Rectal smooth muscle tissue (tissue), 1 donor: ENCODE results near the gene COPZ1.

Experiments used
- H3K27ac ChIP-seq: one replicate; pipeline ENCODE4 v1.7.0; 2013; ENCODE audit warnings: low read depth, low read length, inconsistent platforms
- H3K27me3 ChIP-seq: one replicate; pipeline ENCODE4 v1.7.0; 2013; ENCODE audit warnings: low read length; ENCODE audit not compliant: control insufficient read depth, insufficient read depth
- H3K36me3 ChIP-seq: one replicate; pipeline ENCODE4 v1.7.0; 2013; ENCODE audit warnings: low read length; ENCODE audit not compliant: control insufficient read depth, insufficient read depth
- H3K4me1 ChIP-seq: one replicate; pipeline ENCODE4 v1.7.0; 2013; ENCODE audit warnings: low read length; ENCODE audit not compliant: control insufficient read depth, insufficient read depth
- H3K4me3 ChIP-seq: one replicate; pipeline ENCODE4 v1.7.0; 2013; ENCODE audit warnings: low read length
- H3K9ac ChIP-seq: one replicate; pipeline ENCODE4 v1.7.0; 2013; ENCODE audit warnings: low read length

The COPZ1 gene

GRCh38 chr12:54371328-54372112 is 46.6 kb downstream of the COPZ1 start:
- H3K4me1 ChIP-seq, result no peaks in the 10 kb centered on the region
- no peaks in the 10 kb centered on the region for H3K36me3 ChIP-seq
- no peak overlapping the region for H3K4me3 ChIP-seq
- no peak overlapping the region for H3K9ac ChIP-seq
- H3K27ac ChIP-seq, result peak overlapping the region; percentile 21
- H3K27me3 ChIP-seq, result no peaks in the 10 kb centered on the region

GRCh38 chr12:54372113-54372806 is 47.3 kb downstream of the COPZ1 start:
- H3K27ac ChIP-seq, result no peak overlapping the region

GRCh38 chr12:54373649-54374561 is 49.0 kb downstream of the COPZ1 start:
- H3K4me1 ChIP-seq, result no peaks in the 10 kb centered on the region
- H3K9ac ChIP-seq, result no peak overlapping the region
- H3K36me3 ChIP-seq, result no peaks in the 10 kb centered on the region
- no peak overlapping the region for H3K4me3 ChIP-seq
- no peak overlapping the region for H3K27ac ChIP-seq
- no peaks in the 10 kb centered on the region for H3K27me3 ChIP-seq

More at GRCh38 chr12:54372113-54372806, 47.3 kb downstream of the COPZ1 start:
- H3K4me1 ChIP-seq, result no peaks in the 10 kb centered on the region
- H3K9ac ChIP-seq, result no peak overlapping the region
- H3K36me3 ChIP-seq, result no peaks in the 10 kb centered on the region
- H3K27me3 ChIP-seq, result no peaks in the 10 kb centered on the region
- H3K4me3 ChIP-seq, result no peak overlapping the region

GRCh38 chr12:54374562-54375258 is 49.8 kb downstream of the COPZ1 start:
- H3K36me3 ChIP-seq, result no peaks in the 10 kb centered on the region
- H3K4me3 ChIP-seq, result no peak overlapping the region
- H3K4me1 ChIP-seq, result peaks cover 3% of the 10 kb centered on the region
- peak overlapping the region; percentile 0 for H3K27ac ChIP-seq
- no peak overlapping the region for H3K9ac ChIP-seq
- H3K27me3 ChIP-seq, result no peaks in the 10 kb centered on the region

GRCh38 chr12:54375259-54375579 is 50.3 kb downstream of the COPZ1 start:
- peaks cover 3% of the 10 kb centered on the region for H3K4me1 ChIP-seq
- no peaks in the 10 kb centered on the region for H3K27me3 ChIP-seq
- H3K4me3 ChIP-seq, result no peak overlapping the region
- peak overlapping the region; percentile 0 for H3K27ac ChIP-seq
- H3K36me3 ChIP-seq, result no peaks in the 10 kb centered on the region
- H3K9ac ChIP-seq, result no peak overlapping the region

- peaks cover 3% of the 10 kb centered on the region for H3K4me1 ChIP-seq
- no peaks in the 10 kb centered on the region for H3K36me3 ChIP-seq
- peak overlapping the region; percentile 9 for H3K27ac ChIP-seq
- H3K27me3 ChIP-seq, result no peaks in the 10 kb centered on the region
- H3K9ac ChIP-seq, result no peak overlapping the region
- no peak overlapping the region for H3K4me3 ChIP-seq
Measured at GRCh38 chr12:54376596-54376995, 51.7 kb downstream of the COPZ1 start.

GRCh38 chr12:54377007-54377406 is 52.1 kb downstream of the COPZ1 start:
- H3K9ac ChIP-seq, result no peak overlapping the region
- no peak overlapping the region for H3K4me3 ChIP-seq
- H3K27ac ChIP-seq, result peak overlapping the region; percentile 9
- H3K4me1 ChIP-seq, result peaks cover 3% of the 10 kb centered on the region
- no peaks in the 10 kb centered on the region for H3K27me3 ChIP-seq
- H3K36me3 ChIP-seq, result no peaks in the 10 kb centered on the region

GRCh38 chr12:54377797-54378515 is 53.0 kb downstream of the COPZ1 start:
- no peak overlapping the region for H3K9ac ChIP-seq
- no peak overlapping the region for H3K27ac ChIP-seq
- no peaks in the 10 kb centered on the region for H3K27me3 ChIP-seq
- H3K36me3 ChIP-seq, result no peaks in the 10 kb centered on the region
- peaks cover 3% of the 10 kb centered on the region for H3K4me1 ChIP-seq
- H3K4me3 ChIP-seq, result peak overlapping the region; percentile 35

GRCh38 chr12:54378796-54379397 is 54.0 kb downstream of the COPZ1 start:
- no peak overlapping the region for H3K9ac ChIP-seq
- H3K4me1 ChIP-seq, result peaks cover 3% of the 10 kb centered on the region
- peak overlapping the region; percentile 72 for H3K27ac ChIP-seq
- H3K27me3 ChIP-seq, result no peaks in the 10 kb centered on the region
- H3K36me3 ChIP-seq, result no peaks in the 10 kb centered on the region
- peak overlapping the region; percentile 67 for H3K4me3 ChIP-seq

GRCh38 chr12:54379398-54380201 is 54.7 kb downstream of the COPZ1 start:
- peak overlapping the region; percentile 72 for H3K27ac ChIP-seq
- peaks cover 3% of the 10 kb centered on the region for H3K4me1 ChIP-seq
- peak overlapping the region; percentile 67 for H3K4me3 ChIP-seq

More at GRCh38 chr12:54379398-54380201, 54.7 kb downstream of the COPZ1 start:
- Histone ChIP-seq H3K9ac (no peak overlapping the region), H3K36me3 (no peaks in the 10 kb centered on the region), H3K27me3 (no peaks in the 10 kb centered on the region)
